Stimulated activated CD4-positive, alpha-beta T cell treated with anti-CD3 and anti-CD28 coated beads, Interleukin-15, amount 100 ng/mL, for 24 hours (primary cell): ENCODE measurements around the gene FOLR2.
"Not testable (repeated sequence)": the region's sequence is repeated elsewhere in the genome, so short reads cannot be mapped to it uniquely, and the experiment has no call there.

ENCODE experiments used
- DNase-seq: peaks from one replicate; pipeline ENCODE4 v3.0.0-alpha.2; 2020

The FOLR2 gene

DNA sequence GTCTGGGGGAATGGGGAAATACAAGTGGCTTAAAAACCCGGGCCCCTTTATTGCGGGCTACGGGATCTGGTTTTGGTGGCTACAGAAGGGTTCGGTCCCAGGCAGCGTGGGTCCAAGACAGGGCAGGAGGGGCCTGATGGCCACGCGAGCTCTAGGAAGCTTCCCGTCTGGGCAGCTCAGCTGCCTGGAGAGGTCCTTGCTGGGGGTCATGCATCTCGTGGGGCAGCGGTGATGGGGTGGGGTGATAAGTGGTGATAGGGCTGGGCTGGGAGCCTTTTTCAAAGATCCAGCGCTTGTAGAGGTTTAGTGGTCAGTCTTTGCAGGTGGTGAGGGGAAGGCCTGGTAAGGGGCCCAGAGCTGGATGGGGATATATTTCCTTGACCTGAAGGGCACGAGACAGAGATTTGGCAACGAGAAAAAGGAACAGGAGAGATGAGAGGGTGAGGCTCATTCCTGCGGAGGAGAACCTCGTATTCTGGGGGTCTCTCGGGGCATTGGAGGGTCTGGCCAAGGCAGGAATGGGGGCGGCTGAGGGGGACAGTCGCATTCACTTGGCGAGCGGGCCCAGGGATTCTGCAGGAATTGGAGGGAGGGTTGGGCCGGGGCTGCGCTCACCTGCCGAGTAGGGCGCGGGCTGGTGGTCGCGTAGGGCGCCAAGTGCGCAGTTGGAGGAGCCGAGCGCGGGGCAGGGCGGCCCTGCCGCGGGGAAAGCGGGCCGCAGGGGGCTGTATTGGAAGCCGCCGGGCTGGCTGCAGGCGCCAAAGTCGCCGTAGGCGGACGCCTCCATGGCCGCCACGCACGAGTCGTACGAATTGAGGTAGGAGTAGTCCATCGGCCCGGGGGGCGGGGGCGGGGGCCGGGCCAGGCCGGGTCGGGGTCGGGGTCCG is 26.8 kb downstream of the FOLR2 start:
- DNase-seq = no peak

DNA sequence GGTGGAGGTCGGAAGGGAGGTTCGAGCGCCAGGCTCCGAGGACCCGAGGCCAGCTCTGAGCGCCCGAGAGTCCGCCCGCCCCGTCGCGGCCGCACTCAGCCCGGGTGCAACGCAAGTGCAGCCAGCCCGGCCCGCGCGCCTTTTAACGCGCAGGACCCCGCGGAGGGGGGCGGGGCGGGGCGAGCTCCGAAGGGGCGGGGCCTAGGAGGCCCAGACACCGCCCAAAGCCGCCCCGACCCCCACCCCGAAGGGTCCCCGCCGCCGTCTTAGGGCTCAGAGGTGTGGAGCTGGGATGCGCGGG is 27.4 kb downstream of the FOLR2 start, which contains the start of gene PHOX2A:
Gene PHOX2A, minus strand, starts transcription at position 117 of the 301 bp plus-strand sequence. CDS start 172 bp downstream, outside the sequence.
- no peak for DNase-seq

DNA sequence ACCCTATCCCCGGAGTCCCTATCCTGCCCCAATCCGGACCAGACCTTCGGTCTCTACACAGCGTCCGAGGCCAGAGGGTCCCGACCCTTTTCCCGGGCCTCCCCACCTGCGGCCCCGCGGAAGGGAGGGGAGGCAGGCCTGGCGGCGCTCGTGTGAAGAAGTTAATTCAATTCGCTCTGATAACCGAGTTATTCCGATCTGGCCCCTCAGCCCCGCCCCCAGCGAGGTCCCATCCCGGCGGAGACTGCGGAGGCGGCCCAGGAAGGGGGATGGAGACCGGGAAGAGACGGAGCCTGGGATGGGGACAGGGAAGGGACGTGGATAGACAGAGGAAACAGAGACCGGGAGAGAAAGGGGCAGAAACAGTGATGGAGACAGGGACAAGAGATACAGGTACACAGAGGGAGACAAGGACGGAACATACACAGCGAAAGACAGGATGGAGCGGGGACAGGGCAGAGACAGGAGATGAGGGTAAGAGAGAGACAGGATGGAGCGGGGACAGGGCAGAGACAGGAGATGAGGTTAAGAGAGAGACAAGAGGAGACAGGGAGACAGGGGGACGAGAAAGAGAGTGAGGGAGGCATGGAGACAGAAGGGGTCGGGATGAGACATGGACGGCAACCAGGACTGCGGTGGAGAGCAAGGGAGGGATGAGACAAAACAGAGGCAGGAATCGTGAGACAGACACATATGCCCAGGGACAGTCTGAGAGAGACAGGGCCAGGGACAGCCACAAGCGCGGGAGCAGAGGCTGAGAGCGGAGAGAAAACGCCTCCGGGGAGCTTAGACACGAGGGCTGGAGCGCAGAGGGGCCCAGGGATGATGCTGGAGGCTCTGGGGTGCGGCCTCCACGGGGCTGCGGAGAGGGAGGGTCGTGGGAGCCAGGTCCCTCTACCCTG is 28.0 kb downstream of the FOLR2 start:
- no peak for DNase-seq

DNA sequence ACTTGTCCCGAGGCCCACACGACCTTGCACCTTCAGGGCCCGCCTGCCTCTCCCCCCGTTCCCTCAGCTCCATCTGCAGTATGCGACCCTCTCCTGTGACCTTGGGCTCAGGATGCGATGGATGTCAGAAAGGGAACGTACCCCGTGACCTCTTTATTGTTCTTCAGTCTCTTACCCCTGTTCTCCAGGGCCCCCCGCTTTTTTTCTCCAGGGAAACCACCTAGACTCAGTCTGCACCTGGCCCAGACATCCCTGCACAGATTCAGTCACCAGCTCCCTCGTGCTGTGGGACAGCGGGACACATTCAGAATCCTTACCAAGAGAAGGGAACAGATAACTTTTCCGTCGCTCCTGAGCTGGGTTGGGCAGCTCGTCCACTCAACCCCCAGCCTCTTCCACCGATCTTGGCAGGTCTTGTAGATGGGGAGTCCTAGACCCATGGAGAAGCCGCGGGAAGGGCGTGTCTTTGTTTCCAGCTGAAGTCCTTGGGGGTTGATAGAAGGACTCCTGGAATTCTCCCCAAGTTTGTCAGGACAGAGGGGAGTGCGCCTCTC is 28.7 kb downstream of the FOLR2 start:
- DNase-seq = no peak

DNA sequence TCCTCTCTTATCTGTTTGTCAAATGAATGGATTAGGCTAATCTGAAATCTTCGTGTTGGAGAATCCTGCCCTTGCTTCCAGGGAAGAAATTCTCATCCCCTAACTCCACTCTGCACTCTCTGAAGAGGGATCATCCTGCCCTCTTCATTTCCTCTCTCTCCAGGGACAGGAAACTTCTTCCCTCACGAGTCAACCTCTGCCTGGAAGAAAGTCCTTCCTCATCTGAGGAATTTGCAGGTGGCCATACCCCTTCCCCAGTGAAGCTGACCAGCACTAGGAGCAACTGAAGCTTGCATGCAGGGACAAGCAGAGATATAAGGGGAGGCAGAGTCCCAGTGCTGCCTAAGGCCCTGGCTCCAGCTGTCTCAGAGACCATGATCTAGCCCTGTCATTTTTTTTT is 31.0 kb downstream of the FOLR2 start:
- no peak for DNase-seq

DNA sequence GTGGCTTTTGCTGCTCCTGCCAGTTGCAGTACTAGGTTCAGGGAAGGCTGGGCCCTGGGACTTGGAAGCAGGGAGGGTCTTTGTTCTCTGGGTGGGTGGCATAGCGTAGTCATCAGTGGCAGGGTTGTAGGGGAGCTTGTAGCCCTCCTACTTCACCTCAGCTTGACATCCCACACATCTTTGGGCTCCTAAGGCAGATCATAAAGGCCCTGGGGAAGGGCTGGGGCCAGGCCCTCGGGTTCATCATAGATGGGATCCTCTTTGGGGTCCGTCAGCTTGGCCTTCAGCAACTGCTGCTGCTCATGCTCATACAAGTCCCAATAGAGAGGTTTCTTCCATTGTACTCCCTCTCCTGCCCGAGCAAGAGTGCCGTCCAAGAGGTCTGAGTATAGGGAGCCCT is 33.4 kb downstream of the FOLR2 start:
- DNase-seq = no peak

DNA sequence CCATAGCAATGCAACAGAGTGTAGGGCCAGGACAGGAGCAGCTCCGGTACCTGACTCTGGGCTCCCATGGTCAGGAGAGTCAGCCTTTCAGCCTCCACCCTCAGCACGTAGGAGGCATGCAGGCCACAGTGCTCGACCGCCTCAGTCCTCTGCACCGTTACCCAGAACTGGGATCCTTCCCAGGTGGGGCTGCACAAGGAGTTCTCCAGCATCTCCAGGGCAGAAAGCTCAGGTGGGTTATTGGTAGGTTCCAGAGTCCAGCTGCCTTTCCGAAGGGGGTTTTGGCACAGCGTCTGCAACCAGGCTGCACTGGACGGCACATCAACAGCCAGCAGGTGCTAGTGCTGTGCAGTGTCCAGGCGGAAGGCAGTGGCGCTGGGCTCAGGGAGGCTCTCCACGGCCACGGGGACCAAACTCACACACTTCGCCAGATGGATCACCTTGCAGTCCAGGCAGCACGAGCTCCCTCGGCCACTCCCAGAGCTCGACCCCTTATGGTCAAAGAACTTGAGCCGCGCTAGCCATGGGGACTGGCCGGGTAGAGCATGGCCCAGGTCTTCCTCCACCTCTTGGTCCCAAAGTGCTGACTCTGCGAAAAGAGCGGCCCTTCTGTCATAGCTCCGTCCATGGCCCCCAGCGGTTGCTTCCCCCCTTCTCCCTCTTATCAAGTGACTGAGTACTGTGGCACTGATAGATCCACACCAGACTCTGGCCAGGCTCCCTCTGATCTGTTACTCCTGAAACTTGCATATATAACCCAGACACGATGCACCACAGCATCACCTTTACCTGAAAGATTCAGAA is 34.3 kb downstream of the FOLR2 start:
- no peak for DNase-seq

DNA sequence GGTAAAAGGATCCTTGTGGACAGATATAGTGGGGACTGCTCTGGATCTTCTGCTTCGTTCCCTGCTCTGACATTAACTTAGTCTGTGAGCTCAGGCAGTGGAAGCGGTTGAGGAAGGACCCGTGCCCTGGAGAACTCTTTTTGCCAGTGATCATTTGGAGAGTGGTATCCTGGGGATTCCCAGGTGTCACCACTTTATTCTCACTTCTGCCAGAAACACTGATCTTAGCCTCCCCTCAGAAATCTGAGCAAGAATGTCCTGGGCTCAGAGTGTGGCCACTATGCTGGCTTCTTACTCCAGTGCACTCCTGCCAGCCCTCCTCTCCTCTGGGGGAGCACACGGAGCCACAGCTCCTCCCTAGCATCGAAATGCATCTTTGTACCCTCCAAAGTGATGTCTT is 35.0 kb downstream of the FOLR2 start:
- no peak for DNase-seq

DNA sequence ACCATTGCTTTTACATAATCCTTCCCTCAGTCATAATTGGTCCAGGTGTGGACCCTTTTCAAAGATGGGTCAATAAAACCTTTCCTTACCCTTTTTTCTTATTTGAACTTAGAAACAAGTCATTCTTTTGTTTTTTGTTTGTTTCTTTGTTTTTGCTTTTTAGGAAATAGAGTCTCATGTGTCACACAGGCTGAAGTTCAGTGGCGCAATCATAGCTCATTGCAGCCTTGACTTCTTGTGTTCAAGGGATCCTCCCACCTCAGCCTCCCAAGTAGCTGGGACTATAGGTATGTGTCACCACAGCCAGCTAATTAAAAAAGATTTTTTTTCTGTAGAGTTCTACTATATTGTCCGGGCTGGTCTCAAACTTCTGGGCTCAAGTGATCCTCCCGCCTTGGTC is 36.8 kb downstream of the FOLR2 start:
- no peak for DNase-seq

DNA sequence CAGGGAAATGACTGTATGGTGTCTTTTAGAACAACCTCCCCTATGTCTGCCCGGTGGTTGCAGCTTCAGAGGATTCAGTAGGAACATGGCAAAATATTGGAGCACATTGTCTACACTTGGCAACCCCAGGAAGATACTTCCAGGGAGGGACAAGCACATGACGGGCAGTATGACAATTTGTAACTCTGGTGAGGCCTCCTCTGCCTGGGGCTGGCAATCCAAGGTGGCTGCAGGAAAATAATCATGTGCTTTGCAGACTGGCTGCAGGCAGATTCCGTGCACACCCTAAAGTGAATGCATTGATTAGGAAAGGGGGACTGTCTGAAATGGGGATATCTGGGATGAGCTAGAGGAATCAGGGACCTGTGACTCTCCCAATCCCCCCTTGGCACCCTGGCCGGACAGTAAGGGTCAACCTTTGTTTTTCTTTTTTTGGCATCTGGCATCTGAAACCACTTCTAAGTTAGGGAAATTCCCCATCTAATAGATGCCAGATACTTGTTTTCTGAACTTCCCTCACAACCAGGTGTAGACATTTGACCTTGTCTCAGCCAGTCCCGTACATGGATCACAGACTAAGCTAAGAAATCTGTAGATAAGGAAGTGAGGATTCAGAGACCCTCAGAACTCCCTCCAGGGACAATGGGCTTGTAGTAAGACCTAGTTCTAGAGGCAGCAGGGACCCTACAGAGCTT is 37.9 kb downstream of the FOLR2 start:
- DNase-seq = no peak

DNA sequence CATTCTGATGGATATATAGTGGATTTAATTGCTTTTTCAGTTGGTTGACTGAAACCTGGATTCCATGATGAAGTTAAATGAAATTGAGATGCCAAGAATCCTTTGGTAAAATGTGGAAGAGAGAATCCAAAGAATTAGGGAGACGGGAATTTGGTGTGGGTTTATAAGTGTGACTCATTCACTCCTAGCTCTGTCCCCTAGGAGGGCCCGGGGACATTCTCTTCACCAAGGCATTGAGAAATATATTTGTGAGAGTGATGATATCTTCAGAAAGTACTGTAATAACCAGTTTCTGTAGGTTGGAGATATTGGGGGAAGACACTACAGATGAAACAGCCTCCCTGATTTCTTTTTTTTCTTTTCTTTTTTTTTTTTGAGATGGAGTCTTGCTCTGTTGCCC is 41.0 kb downstream of the FOLR2 start:
- no peak for DNase-seq

DNA sequence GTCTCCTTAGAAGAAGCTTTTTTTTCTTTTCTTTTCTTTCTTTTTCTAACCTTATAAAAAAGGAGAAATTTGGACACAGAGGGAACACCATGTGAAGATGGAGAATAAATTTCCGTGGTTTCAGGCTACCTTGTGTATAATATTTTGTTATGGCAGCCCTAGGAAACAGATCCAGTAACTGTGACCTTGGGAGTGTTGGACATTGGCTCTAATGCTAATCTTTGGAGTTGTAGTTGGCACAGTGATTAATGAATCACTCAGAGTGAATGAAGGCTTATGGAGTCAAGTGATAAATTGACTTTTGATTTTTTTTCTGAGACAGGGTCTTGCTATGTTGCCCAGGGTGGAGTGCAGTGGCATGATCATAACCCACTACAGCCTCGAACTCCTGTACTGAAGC is 42.9 kb downstream of the FOLR2 start:
- DNase-seq = no peak

DNA sequence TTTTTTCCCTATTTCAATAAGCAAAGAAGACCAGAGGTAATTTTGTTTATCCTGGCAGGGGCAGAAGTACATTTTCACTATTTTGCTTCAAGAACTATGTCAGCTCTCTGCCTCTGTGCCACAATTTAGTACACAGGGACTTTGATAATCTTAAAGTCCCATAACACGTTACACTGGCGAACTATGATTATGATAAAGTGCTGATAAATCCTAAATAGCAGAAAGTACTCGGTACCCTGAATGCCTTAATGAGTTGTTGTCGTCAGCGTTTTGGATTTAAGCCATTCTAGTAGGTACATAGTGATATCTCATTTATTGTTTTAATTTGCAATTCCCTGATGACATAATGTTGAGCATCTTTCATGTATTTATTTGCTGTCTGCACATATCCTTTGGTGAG is 44.0 kb downstream of the FOLR2 start:
- no peak for DNase-seq

DNA sequence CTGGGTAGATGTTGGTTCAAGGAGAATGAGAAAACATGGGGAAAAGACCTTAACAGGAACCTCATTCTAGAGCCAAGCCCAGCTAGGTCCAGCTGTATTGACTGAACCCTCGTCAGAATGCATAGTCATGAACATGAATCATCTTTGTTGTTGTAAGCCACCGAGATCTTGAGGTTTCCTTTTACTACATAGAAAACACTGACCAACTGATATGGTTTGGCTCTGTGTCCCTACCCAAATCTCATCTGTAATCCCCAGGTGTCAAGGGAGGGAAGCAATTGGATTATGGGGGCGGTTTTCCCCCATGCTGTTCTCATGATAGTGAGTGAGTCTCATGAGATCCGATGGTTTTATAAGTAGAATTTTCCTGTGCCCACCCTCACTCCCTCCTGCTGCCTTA is 46.8 kb downstream of the FOLR2 start:
- no peak for DNase-seq

DNA sequence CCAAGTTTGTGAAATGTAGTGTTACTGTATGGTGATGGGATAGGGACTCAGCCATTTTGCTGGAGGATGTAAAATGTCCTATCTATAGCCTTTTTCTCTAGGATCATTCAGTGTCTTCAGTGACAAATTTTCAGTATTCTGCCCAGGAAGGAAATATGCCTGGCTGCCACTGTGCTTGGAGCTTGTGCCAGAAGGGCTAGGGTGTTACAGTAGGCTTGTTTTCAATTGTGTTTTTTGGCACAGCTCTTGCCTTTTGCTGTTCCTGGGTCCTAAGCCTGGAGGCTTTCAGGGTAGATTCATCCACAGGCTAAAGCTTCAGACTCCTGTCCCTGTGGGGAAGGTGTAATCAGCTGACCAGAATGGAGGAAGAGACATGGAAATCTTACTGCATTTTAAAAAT is 49.4 kb downstream of the FOLR2 start:
- DNase-seq = no peak

DNA sequence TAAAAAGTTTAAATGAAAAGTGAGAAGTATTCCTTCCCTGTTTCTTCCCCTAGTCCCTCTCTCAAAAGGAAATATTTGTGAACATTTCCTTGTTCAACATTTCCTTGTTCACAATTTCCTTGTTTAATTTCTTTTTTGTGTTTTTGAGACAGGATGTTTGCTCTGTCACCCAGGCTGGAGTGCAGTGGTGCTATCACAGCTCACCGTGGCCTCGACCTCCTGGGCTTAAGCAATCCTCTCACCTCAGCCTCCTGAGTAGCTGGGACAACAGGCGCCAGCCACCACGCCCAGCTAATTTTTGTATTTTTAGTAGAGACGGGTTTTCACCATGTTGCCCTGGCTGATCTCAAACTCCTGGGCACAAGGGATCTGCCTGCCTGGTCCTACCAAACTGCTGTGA is 50.4 kb downstream of the FOLR2 start:
- not testable (repeated sequence) for DNase-seq

DNA sequence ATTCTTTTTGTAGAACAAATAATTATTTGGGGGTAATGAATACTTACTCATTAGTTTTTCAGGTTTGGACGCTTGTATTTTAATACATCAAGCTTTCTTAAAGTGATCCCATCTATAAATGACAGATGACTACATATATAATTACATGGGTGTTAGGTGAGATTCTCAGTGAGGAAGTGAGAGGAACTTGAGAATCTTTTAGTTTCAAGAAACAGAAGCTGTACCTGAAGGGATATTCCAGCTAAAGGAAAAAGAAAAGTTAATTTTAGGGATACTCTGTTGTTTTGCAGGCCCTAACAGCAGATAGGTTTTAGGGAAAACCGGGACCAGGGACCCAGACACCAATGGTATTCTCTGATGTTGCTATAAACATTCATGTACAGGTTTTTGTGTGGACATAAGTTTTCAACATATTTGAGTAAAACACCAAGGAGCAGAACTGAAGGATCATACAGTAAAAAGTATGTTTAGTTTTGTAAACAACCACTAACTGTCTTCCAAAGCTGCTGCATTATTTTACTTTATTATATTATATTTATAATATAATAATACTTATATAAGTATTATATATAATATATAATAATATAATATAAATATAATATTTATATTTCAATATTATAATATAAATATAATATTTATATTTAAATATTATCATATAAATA is 51.5 kb downstream of the FOLR2 start:
- no peak for DNase-seq
